ENCODE measurements around the gene MARVELD3. TPM values are rescaled to one million over a fixed set of nuclear protein-coding genes. Genes with fewer than 3 reads are reported as not detected.
"Not testable (repeated sequence)": the region's sequence is repeated elsewhere in the genome, so short reads cannot be mapped to it uniquely, and the experiment has no call there.

MARVELD3 gene
- total RNA-seq, 2 donors from 2014 or later = not detected

- H3K27me3 Mint-ChIP-seq (ENCODE audit: low read depth) = peaks cover 15% of the 10 kb centered on the region
- DNase-seq; H3K4me1 Mint-ChIP-seq (ENCODE audit: low read depth); H3K36me3 Mint-ChIP-seq (ENCODE audit: insufficient read depth in 2 of 2); H3K27ac Mint-ChIP-seq; H3K4me3 Mint-ChIP-seq; ATAC-seq (replicated peaks in 1 of 2); H3K9me3 Mint-ChIP-seq: not testable (repeated sequence)
These were observed 27.6 kb upstream of the MARVELD3 start for GRCh38 chr16:71598426-71598825.

- ATAC-seq (replicated peaks in 1 of 2) (no peak), DNase-seq (no peak)
- H3K27ac Mint-ChIP-seq = no peak overlapping the region
- H3K4me1 Mint-ChIP-seq (ENCODE audit: low read depth) = no peaks in the 10 kb centered on the region
- no peaks in the 10 kb centered on the region for H3K36me3 Mint-ChIP-seq (ENCODE audit: insufficient read depth in 2 of 2)
- no peak overlapping the region for H3K4me3 Mint-ChIP-seq
- no peaks in the 10 kb centered on the region for H3K9me3 Mint-ChIP-seq
- peaks cover 8% of the 10 kb centered on the region for H3K27me3 Mint-ChIP-seq (ENCODE audit: low read depth)
These were observed 25.2 kb upstream of the MARVELD3 start for GRCh38 chr16:71600822-71601221.

GRCh38 chr16:71609066-71609465 lies 16.9 kb upstream of the MARVELD3 start:
- no peak for ATAC-seq (replicated peaks in 1 of 2)
- Mint-ChIP-seq H3K4me1 (ENCODE audit: low read depth) (peaks cover 21% of the 10 kb centered on the region), H3K36me3 (ENCODE audit: insufficient read depth in 2 of 2) (no peaks in the 10 kb centered on the region), H3K9me3 (no peaks in the 10 kb centered on the region), H3K4me3 (no peak overlapping the region), H3K27ac (no peak overlapping the region), H3K27me3 (ENCODE audit: low read depth) (peaks cover 29% of the 10 kb centered on the region)
- DNase-seq = no peak

GRCh38 chr16:71610447-71610846 lies 15.5 kb upstream of the MARVELD3 start:
- no peak for DNase-seq
- peaks cover 29% of the 10 kb centered on the region for H3K27me3 Mint-ChIP-seq (ENCODE audit: low read depth)
- peaks cover 21% of the 10 kb centered on the region for H3K4me1 Mint-ChIP-seq (ENCODE audit: low read depth)
- H3K36me3 Mint-ChIP-seq (ENCODE audit: insufficient read depth in 2 of 2) = no peaks in the 10 kb centered on the region
- no peaks in the 10 kb centered on the region for H3K9me3 Mint-ChIP-seq
- H3K27ac Mint-ChIP-seq = no peak overlapping the region
- H3K4me3 Mint-ChIP-seq = no peak overlapping the region
- ATAC-seq (replicated peaks in 1 of 2) = no peak

DNA sequence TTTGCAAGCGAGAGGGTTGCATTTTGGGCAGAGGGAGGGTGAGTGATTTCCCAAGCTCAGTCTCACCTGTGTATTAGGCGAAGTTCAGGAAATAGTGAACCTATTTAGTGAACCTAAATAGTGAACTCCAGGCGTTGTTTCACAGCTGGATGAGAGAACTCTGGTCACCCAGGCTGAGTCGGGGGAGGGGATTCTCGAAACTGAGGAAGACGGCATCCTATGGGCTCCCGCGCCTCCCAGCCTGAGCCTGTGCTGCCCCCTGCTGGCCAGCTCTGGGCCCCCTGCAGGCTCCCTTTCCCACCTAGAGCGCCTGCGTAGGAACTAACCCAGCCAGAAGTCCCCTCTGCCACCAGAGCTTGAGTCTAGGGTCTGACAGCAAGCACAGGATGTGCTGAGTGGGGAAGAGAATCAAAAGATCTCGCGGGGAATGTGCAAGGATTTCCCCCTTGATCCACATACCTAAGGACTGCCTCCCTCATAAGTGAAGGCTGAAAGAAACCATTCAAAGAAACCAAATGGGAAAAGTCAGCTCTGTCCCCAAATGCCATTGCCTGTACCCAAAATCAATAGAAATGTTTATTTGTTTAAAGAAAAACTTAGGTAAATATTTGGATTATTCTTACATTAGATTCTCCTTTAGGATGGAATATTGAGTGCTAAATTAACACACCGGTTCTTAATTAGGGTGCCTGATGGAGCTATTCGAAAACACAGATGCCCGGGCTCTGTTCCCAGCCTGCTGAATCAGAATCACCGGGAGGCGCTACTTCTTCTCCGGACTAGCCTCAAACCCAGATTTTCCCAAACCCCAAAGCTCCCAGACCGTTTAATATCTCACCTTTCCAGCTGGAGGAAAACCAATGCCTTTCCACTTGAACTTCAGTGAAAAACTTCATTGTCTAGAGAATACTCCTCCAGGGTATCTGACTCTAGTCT lies 14.8 kb upstream of the MARVELD3 start:
- peak; percentile 85 to 88 for DNase-seq
- H3K9me3 Mint-ChIP-seq = no peaks in the 10 kb centered on the region

GRCh38 chr16:71614956-71615355 lies 11.0 kb upstream of the MARVELD3 start:
- not testable (repeated sequence) for H3K4me3 Mint-ChIP-seq; H3K9me3 Mint-ChIP-seq; ATAC-seq (replicated peaks in 1 of 2); DNase-seq; H3K27ac Mint-ChIP-seq; H3K4me1 Mint-ChIP-seq (ENCODE audit: low read depth); H3K36me3 Mint-ChIP-seq (ENCODE audit: insufficient read depth in 2 of 2)
- H3K27me3 Mint-ChIP-seq (ENCODE audit: low read depth) = peaks cover 35% of the 10 kb centered on the region

More for the DNA sequence above, 14.8 kb upstream of the MARVELD3 start:
- peak; percentile 77 to 78 for ATAC-seq (replicated peaks in 1 of 2)
- H3K27ac Mint-ChIP-seq = no peak overlapping the region
- H3K36me3 Mint-ChIP-seq (ENCODE audit: insufficient read depth in 2 of 2) = no peaks in the 10 kb centered on the region
- peaks cover 29% of the 10 kb centered on the region for H3K27me3 Mint-ChIP-seq (ENCODE audit: low read depth)
- peak overlapping the region in 1 of 2 donors; percentile 33 for H3K4me3 Mint-ChIP-seq
- H3K4me1 Mint-ChIP-seq (ENCODE audit: low read depth) = peaks cover 21% of the 10 kb centered on the region

- H3K4me3 Mint-ChIP-seq = no peak overlapping the region
- no peak for DNase-seq
- peaks cover 7% of the 10 kb centered on the region for H3K27me3 Mint-ChIP-seq (ENCODE audit: low read depth)
- H3K4me1 Mint-ChIP-seq (ENCODE audit: low read depth) = peaks cover 9% of the 10 kb centered on the region
- no peak overlapping the region for H3K27ac Mint-ChIP-seq
- no peak for ATAC-seq (replicated peaks in 1 of 2)
- H3K36me3 Mint-ChIP-seq (ENCODE audit: insufficient read depth in 2 of 2) = no peaks in the 10 kb centered on the region
- H3K9me3 Mint-ChIP-seq = peaks cover 0 to 1% of the 10 kb centered on the region in 2 donors
These were observed 7.6 kb upstream of the MARVELD3 start for GRCh38 chr16:71618429-71618828.

GRCh38 chr16:71622088-71622487 lies 3.9 kb upstream of the MARVELD3 start:
- ATAC-seq (replicated peaks in 1 of 2) = peak; percentile 44 to 55
- peaks cover 9% of the 10 kb centered on the region for H3K4me1 Mint-ChIP-seq (ENCODE audit: low read depth)
- H3K4me3 Mint-ChIP-seq = no peak overlapping the region
- peak overlapping the region; percentile 9 for H3K27ac Mint-ChIP-seq
- H3K9me3 Mint-ChIP-seq = peaks cover 0 to 1% of the 10 kb centered on the region in 2 donors
- DNase-seq = no peak
- no peaks in the 10 kb centered on the region for H3K36me3 Mint-ChIP-seq (ENCODE audit: insufficient read depth in 2 of 2)
- peaks cover 5% of the 10 kb centered on the region for H3K27me3 Mint-ChIP-seq (ENCODE audit: low read depth)

- H3K4me3 Mint-ChIP-seq = no peak overlapping the region
- H3K27ac Mint-ChIP-seq = no peak overlapping the region
- peaks cover 0 to 1% of the 10 kb centered on the region in 2 donors for H3K9me3 Mint-ChIP-seq
- no peak for DNase-seq
- H3K27me3 Mint-ChIP-seq (ENCODE audit: low read depth) = peaks cover 13% of the 10 kb centered on the region
- no peak for ATAC-seq (replicated peaks in 1 of 2)
- H3K36me3 Mint-ChIP-seq (ENCODE audit: insufficient read depth in 2 of 2) = no peaks in the 10 kb centered on the region
- H3K4me1 Mint-ChIP-seq (ENCODE audit: low read depth) = peaks cover 9% of the 10 kb centered on the region
These were observed 2.4 kb upstream of the MARVELD3 start for GRCh38 chr16:71623597-71623996.

DNA sequence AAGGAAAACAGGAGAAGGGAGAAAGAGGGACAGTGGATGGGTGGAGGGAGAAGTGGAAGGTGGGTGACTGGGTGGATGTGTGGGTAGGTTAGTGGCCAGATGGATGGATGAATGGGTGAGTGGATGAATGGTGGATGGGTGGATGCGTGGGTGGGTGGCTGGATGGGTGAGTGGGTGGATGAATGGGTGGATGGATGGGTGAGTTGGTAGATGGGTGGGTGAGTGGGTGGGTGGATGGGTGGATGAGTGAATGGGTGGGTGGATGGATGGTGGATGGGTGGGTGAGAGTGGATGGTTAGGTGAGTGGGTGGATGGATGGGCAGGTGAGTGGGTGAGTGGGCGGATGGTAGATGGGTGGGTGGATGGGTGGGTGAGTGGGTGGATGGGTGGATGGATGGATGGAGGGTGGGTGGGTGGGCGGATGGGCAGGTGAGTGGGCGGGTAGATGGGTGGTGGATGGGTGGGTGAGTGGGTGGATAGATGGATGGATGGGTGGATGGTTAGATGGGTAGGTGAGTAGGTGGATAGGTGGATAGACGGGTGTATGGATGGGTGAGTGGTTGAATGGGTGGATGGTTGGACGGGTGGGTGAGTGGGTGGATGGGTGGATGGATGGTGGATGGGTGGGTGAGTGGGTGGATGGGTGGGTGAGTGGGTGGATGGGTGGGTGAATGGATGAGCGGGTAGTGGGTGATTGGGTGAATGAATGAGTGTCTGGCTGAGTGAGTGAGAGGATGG lies 702 bp upstream of the MARVELD3 start:
- Mint-ChIP-seq H3K36me3 (ENCODE audit: insufficient read depth in 2 of 2) (no peaks in the 10 kb centered on the region), H3K27ac (no peak overlapping the region), H3K4me3 (peak overlapping the region; percentile 42 to 48), H3K9me3 (no peaks in the 10 kb centered on the region), H3K27me3 (ENCODE audit: low read depth) (peaks cover 13% of the 10 kb centered on the region), H3K4me1 (ENCODE audit: low read depth) (peaks cover 9% of the 10 kb centered on the region)
- ATAC-seq (replicated peaks in 1 of 2) = no peak
- no peak for DNase-seq

DNA sequence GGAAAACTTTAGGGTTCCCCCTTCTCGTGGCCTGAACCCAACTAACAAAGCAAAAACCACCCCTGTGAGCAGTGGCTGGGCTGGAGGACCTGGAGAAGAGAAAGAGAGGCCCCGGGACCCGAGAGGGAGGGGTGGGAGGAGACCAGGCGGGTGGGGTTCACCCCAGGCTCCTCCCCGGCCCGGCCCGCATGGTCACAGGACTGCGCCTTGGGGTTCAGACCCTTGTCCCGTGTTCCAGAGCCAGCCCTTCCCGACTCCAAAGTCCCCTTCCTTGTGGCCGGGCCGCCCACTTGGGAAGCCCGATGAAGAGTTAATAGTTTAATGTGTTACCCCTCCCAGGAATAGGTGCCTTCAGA lies 852 bp downstream of the MARVELD3 start:
- ATAC-seq (replicated peaks in 1 of 2) = peak in 1 of 2 donors; percentile 20
- Mint-ChIP-seq H3K4me1 (ENCODE audit: low read depth) (peaks cover 8% of the 10 kb centered on the region), H3K27me3 (ENCODE audit: low read depth) (peaks cover 13% of the 10 kb centered on the region), H3K9me3 (no peaks in the 10 kb centered on the region), H3K36me3 (ENCODE audit: insufficient read depth in 2 of 2) (no peaks in the 10 kb centered on the region), H3K27ac (no peak overlapping the region), H3K4me3 (peak overlapping the region; percentile 34 to 38)
- DNase-seq = no peak

DNA sequence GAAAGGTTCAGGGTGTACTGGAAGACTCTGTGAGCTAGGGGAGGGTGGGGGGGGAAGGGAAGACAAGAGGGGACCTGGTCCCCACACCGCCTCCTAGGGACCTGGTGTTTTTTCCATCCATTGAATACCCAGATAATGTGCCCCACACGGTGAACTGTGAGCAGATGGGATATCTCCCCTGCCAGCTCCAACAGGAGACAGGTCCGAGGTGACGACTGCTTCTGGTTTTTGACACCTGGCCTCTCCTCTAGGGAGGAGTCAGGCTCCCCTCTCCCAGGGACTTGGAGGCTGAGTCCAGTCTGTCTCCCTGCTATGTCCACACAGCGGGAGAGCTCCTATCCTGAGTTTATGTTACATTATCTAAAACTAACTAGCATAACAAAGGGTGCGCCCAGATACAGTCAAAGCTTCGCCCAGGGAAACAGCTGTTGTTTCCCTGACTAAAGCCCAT lies 1.8 kb downstream of the MARVELD3 start:
- no peak overlapping the region for H3K4me3 Mint-ChIP-seq

DNA sequence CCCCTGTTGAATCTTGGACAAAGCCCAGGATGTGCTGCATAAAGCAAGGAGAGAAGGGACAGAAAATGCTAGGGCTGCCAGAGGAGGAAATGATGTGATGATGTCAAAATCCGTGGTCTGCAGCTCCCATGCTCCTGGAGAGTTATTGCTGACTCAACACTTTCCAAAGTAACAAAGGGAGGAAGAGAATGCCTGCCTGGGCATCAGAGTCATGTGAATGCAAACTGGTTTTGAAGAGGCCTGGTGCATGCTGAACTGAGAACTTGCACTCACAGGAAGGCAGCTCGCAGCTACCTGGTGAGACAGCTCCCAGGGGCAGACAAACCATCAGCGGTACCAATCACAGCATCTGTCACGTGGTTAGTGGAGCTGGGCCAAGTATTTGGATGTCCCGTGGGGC lies 2.8 kb downstream of the MARVELD3 start:
- no peak overlapping the region for H3K27ac Mint-ChIP-seq
- H3K27me3 Mint-ChIP-seq (ENCODE audit: low read depth) = peaks cover 13% of the 10 kb centered on the region

More for the DNA sequence above, 1.8 kb downstream of the MARVELD3 start:
- Mint-ChIP-seq H3K27ac (no peak overlapping the region), H3K4me1 (ENCODE audit: low read depth) (no peaks in the 10 kb centered on the region), H3K36me3 (ENCODE audit: insufficient read depth in 2 of 2) (no peaks in the 10 kb centered on the region), H3K9me3 (no peaks in the 10 kb centered on the region), H3K27me3 (ENCODE audit: low read depth) (peaks cover 13% of the 10 kb centered on the region)
- DNase-seq (no peak), ATAC-seq (replicated peaks in 1 of 2) (no peak)

More for the DNA sequence above, 2.8 kb downstream of the MARVELD3 start:
- ATAC-seq (replicated peaks in 1 of 2) = no peak
- Mint-ChIP-seq H3K4me1 (ENCODE audit: low read depth) (no peaks in the 10 kb centered on the region), H3K36me3 (ENCODE audit: insufficient read depth in 2 of 2) (no peaks in the 10 kb centered on the region), H3K4me3 (no peak overlapping the region), H3K9me3 (no peaks in the 10 kb centered on the region)
- DNase-seq = no peak

All from activated T-cell treated with anti-CD3 and anti-CD28 coated beads, Interleukin-2, amount 50 U/mL, for 72 hours (primary cell).